HG02981 (cell line): ENCODE results near the gene GREB1.

Source experiments
- ATAC-seq: cut with Tn5 transposase; IDR thresholded peaks from one replicate; pipeline ENCODE4 v1.9.1; 2021; ENCODE audit warnings: mild to moderate bottlenecking, moderate library complexity; ENCODE audit not compliant: unreplicated experiment

Gene GREB1

DNA sequence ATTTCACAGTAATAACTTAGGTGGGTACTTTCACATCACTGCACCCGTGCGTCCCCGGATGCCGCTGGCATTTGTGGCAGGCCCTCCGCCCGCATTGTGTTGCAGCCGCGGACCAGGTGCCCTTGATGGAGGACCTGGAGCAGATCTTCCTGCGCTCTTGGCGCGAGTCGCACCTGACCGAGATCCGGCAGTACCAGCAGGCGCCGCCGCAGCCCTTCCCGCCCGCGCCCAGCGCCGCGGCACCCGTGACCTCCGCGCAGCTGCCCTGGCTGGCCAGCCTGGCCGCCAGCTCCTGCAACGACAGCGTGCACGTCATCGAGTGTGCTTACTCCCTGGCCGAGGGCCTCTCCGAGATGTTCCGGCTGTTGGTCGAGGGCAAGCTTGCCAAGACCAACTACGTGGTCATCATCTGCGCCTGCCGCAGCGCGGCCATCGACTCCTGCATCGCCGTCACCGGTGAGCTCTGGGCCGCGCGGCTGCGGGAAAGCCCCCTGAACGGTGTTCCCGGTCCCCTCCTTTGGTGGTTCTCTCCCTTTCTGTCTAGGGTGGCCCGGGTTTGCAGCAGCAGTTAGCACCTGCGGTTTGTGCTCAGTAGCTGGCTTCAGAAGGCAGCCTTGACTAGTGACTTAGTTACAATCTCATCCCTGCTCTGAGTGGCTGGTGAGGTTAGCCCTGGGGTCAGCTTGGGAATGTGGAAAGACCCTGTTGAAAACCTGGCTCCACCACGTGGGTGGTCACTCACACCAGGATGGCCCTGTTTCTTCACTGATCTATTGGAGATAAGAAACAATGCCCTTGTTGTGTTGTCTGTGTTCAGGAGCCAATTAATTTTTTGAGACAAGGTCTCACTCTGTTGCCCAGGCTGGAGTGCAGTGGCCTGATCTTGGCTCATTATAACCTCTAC, 59.1 kb downstream of the GREB1 start:
- ATAC-seq, result no peak

DNA sequence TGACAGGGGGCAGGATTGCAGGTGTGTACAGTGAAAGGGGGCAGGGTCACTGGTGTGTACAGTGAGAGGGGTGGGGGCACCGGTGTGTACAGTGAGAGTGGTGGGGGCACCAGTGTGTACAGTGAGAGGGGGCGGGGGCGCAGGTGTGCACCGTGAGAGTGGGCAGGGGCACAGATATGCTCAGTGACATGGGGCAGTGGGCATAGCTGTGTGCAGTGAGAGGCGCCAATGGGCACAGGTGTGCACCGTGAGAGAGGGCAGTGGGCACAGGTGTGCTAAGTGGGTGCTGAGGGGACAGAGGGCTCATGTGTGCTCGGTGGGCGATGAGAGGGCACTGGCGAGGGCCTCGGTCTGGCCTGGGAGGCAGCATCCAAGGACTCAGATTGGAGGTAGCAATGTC, 63.0 kb downstream of the GREB1 start:
- no peak for ATAC-seq

DNA sequence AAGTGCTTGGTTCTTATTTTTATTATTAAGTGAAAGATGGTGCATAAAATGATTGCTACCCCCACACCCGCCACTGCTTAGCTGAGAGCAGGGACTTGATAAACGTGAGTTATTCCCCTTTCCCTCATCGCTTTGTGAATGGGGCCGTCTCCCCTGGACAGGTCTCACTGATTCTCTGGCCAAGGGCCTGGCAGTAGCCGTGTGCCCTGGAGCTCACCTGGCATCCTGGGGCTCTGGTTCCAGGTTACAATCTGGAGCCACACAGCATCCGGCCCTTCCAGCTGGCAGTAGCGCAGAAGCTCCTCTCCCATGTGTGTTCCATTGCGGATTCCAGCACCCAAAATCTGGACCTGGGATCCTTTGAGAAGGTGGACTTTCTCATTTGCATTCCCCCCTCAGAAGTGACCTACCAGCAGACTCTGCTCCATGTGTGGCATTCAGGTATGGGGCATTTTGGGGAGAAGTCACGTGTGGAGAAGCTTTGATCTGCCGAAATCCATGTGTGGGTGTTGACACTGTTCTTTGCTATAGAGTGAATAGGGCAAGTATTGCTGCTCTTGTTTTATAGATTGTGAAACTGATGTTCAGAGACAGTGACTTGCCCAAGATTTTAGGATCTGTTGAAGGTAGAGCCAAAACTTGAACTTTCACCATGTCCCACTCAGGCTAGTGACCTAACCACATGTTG, 63.8 kb downstream of the GREB1 start:
- ATAC-seq, result no peak

DNA sequence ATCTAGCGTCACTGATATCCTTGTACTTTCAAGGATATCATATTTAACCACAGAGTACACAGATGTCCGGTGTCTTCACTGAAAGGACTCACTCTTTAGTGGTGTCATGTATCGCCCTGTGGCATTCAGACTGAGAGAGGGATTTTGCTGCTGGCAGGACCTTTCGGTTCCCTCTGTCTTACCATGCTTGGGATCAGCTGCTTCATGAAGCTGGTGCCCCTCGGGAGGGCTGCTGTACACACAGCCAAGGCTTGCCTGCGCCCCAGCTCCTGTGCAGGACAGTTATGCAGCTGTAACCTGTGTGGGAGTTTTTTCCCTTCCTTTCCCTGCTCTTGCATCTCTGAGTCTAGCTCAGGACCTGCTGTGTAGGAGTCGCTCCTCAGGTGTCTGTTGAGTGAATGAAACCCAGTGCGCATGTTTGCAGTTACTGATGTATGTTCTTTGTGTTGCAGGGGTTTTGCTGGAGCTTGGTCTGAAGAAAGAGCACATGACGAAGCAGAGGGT, 64.4 kb downstream of the GREB1 start:
- no peak for ATAC-seq

DNA sequence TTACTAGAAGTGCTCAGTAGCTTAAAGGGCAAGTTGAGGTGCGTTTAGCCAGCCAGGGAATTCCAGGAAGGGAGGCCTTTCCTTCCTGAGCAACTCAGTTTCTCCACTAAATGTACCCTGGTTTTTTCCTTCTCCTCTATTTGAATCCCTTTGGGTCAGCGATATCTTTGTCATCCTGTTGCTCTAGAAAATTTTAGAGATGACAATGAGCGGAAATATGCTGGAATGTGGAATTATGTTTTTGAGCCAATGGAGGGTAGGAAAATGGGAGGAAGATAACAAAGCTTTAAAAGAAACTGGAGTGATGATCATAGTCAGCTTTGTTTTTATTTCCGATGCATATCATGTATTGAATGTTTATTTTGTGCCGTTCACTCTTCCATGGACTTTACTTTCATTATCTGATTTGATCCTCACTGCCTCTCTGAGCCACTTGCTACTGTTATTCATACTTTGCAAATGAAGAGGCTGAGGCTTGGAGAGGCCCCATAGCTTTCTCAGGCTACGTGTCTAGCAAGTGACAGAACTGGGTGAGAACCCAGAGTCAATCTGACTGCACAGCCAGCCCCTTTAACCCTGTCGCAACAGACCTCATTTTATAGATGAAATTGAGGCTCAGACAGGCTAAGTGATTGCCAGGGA, 68.8 kb downstream of the GREB1 start:
- no peak for ATAC-seq

DNA sequence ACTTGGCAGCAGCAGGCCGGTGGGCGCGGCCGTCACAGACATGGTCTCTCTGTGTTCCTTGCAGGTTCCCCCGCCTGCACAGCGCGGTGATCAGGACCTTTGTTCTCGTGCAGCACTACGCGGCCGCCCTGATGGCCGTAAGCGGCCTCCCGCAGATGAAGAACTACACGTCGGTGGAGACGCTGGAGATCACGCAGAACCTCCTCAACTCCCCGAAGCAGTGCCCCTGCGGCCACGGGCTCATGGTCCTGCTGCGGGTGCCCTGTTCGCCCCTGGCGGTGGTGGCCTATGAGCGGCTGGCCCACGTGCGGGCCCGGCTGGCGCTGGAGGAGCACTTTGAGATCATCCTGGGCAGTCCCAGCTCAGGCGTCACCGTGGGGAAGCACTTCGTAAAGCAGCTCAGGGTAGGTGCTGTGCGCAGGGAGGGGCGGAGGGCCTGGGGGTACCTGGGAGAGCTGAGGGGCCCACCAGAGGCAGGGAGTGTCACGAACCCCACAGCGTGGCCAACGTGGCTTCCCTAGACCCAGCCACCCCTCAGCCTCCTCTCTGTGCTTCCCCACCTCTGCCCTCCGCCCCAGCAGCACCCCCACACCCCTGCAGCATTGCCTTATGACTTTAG, 76.9 kb downstream of the GREB1 start:
- no peak for ATAC-seq

DNA sequence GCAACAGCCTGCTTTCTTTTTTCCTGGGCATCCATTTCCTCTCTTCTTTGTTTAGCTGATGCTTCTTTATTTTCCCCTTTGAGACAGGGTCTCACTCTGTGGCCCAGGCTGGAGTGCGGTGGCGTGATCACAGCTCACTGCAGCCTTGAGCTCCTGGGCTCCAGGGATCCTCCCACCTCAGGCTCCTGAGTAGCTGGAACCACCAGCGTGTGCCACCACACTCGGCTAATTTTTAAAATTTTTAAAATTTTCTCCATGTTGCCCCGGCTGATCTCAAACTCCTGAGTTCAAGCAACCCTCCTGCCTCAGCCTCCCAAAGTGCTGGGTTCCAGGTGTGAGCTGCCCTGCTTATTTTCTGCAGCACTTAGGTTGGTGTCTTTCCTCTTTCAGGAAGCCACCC, 77.4 kb downstream of the GREB1 start:
- ATAC-seq, result no peak

DNA sequence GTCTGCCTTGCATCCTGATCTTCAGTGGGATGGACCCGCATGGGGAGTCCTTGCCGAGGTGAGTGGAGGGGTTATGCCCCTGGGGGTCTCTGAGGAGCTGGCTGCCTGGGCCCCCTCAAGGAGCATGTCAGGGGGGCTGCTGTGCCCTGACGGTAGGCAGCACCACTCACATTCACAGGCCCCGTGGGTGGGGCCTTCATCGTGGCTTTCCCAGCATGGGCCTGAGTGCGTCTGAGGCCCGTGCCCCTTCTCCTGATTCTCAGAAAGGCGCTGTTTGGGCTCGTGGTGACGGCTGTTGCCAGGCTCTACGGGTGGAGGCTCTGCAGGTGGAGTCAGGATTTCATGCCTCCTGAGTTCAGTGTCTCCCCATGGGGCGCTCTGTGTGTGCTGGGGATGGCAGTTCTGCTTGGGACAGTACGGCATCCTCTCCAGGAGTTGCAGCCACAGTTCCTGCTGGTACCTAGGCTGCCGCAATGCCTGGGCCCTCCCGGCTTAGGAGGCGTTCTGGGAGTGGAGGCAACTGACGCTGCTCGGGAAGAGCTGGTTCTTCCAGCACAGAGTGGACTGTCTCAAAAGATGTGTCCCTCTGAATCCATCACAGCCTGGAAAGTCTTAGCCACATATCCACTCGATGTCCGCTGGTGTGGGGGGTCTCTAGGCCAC, 78.8 kb downstream of the GREB1 start:
- no peak for ATAC-seq

DNA sequence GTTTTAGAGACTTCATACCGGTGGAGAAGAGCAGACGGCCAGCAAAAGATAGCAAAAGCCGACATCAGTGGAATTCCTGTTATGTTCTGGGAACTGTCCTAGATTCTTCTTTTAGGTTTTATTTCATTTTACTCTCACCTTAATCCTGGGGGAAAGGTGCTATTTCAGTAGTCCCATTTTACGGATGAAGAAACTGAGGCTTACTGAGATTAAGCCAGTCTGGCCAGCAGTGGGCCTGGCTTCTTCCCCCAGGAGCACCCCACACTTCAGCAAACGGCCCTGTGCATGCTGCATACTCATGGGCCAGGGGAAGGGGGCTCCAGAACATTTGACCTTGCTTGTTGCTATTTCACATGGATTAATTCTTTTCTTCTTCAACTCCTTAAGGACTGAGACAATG, 79.5 kb downstream of the GREB1 start:
- ATAC-seq, result no peak

DNA sequence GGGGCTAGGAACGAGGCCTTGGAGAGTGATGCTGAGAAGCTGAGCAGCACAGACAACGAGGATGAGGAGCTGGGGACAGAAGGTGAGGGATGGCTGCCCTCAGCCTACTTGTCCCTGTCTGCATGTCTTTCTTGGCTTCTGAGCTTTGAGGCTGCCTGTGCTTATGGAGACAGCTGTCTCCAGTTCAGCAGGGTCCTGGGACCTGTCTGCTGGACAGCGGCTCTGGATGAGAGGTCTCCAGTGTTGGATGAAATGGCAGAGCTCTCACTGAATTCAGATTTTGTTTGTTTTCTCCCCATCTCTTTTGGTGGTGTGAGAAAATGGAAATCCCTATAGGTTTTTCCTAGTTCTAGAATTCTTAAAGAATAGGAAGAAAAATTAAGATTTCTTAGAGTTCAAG, 81.4 kb downstream of the GREB1 start:
- ATAC-seq, result no peak

DNA sequence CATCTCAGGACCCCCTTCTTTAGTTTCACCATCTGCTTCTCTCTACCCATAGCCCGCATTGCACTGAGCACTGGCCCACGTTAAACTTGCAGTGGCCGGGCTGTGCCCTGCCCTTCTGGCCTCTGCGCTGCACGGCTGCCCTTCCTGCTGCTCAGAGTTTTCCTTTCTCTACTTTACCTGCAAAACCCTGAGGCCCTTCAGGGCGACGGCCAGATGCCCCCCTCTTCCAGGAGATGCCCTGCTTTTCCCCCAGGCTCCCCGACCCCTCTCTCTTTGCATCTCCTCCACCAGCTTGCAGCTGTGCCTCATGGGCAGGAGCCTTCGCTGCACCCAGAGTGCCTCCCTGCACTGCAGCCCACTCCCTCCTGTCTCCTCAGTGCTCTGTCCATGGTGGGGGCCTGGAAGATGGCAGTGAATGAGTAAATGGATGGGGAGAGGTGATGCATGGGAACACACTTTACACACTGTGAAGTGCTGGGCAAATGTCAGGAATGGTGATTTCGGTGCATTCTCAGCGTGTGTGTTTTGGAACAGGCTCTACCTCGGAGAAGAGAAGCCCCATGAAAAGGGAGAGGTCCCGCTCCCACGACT, 82.3 kb downstream of the GREB1 start:
- no peak for ATAC-seq

DNA sequence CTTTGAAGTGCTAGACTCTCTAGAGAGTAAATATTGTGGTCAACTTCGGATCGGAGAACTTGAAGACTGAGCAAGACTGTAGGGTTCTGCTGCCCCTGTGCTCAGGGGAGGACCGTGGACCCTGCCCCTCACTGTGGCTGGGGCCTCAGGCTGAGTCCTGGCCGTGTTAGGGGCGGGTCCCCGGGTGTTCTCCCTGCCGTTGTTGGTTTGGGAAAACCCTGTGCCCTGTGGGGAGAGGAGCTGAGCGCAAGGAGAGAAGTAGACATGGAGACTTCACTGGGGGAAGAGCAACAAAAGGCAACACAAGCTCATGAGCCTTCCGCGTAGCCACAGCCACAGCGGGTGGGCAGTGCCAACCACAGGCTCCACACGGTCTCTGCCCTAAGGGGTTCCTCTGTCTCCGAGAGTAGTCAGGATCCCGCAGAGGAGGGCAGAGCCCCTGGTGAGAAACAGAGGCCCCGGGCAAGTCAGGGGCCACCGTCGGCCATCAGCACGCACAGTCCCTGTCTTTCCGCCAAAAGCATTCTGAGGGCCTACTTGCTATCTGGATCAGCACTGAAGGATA, 83.1 kb downstream of the GREB1 start:
- no peak for ATAC-seq

DNA sequence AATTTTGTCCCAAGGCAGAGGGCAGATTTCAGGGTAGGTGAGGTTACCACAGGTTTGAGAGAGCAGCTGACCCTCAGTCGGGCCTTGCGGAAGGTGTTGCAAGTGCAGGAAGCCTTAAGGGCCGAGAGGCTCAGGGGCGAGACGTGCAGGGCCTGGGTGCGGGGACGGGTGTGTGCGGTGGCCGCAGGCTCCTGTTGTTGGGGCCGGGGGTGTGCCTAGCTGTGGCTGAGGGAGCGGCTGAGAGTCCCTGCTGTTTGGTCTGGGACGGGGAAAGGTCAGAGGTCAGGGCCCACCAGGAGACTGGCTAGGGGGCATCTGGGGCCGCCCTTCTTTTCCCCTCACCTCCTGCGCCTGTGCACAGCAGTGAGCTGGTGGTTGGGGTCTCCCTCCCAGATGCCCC, 83.7 kb downstream of the GREB1 start:
- no peak for ATAC-seq

DNA sequence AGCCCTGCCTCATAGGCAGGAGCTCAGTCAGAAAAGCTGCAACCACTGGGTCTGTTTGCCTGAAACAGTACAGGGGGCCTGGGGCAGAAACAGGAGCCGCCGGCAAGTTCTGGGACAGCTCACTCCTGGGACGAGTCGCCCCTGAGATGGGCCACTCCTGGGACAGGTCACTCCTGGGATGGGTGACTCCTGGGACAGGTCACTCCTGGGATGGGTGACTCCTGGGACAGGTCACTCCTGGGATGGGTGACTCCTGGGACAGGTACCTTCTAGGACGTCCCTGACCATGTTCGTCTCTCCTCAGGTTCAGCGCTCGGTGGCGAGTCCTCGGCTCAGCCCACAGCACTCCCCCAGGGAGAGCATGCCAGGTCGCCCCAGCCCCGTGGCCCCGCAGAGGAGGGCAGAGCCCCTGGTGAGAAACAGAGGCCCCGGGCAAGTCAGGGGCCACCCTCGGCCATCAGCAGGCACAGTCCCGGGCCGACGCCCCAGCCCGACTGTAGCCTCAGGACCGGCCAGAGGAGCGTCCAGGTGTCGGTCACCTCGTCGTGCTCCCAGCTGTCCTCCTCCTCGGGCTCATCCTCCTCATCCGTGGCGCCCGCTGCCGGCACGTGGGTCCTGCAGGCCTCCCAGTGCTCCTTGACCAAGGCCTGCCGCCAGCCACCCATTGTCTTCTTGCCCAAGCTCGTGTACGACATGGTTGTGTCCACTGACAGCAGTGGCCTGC, 84.3 kb downstream of the GREB1 start:
- ATAC-seq, result no peak

DNA sequence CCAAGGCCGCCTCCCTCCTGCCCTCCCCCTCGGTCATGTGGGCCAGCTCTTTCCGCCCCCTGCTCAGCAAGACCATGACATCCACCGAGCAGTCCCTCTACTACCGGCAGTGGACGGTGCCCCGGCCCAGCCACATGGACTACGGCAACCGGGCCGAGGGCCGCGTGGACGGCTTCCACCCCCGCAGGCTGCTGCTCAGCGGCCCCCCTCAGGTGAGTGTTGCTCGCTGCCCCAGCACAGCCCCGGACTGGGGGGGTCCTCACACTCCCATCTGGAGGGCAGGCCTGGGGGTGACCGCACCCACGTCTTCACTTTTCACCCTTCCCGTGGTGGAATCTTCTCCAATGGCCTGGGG, 84.8 kb downstream of the GREB1 start:
- ATAC-seq, result no peak

DNA sequence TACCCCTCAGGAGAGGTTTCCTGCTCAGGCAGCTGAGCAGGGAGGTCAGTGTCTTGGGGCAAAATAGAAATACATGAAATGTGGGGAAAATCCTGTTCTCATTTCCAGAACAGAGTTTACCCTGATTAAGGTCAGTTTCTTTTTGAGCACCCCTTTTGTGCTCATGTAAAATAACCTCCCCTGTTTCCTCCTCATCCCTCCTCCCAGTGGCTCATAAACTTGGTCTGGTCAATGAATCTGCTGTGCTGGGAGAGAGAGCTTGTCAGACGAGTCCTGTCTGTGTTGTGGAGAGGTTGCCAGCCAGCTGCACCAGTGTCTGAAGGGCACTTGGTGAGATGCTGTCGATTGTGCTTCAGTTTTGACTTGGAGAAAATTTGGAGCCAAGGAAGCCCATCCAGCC, 87.6 kb downstream of the GREB1 start:
- ATAC-seq, result no peak

DNA sequence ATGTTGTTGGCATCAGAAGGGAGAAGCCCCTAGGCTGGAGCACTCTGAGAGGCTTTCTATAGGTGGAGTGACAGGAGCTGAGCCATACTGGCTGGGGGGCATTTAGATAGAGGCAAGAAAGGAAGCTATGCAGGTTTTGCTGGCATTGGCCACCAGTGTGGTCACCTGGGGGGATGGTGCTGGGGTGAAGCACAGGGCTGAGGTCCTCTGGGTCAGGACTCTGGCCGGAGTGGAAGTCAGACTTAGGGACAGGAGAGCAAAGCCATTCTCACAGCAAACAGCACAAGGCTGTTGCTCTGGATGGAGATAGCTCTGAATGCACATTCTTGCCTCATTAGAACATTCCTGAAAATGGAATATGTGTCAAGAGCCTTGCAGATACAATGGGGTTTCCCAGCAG, 88.8 kb downstream of the GREB1 start:
- no peak for ATAC-seq

DNA sequence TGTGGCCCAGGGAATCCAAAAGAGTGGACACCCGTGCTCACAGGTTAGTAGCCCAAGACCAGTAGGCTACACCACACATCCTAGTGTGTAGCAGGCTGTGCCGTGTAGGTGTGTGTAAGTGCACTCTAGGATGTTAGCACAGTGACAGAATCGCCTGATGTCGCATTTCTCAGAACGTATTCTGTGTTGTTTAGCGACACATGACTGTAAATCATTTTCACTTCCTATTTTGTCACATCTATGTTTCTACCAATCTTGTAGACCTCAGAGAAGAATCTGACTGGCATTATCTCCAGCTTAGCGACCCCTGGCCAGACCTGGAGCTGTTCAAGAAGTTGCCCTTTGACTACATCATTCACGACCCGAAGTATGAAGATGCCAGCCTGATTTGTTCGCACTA, 91.0 kb downstream of the GREB1 start:
- ATAC-seq, result no peak

DNA sequence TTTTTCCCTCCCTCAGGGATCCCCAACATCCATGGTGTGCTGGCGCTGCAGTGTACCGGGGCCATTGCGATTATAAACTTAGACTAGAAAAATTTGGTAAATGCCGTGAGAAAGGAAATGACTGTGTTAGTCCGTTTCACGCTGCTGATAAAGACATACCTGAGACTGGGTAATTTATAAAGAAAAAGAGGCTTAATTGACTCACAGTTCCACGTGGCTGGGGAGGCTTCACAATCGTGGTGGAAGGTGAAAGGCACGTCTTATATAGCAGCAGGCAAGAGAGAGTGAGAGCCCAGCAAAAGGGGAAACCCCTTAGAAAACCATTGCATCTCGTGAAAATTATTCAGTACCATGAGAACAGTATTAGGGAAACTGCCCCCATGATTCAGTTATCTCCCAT, 91.8 kb downstream of the GREB1 start:
- ATAC-seq, result no peak

DNA sequence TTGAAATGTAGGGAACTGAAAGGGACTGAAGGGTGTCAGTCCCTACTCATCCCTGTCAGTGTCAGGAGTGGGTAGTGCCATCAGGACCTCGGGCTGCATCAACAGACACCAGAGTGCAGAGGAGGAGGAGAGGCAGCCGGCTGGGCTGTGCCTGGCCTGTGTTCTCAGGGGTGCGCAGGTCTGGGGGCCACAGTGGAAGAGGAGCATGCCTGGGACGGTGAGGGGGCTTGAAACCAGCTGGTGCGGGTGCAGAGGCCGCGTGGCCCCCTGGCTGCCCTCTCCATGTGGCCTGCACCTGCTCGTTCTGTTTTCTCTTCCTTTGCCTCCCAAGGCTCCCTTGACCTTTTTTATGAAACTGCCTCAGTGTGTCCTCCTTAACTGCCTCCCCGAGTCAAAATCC, 94.8 kb downstream of the GREB1 start:
- ATAC-seq, result no peak
